Peyer's patch (tissue), 4 donors: ENCODE results near the gene ANKRD11.

Source experiments
- POLR2A ChIP-seq, 2 donors: fragments of 450-650 bp; IDR thresholded peaks; one replicate each; pipeline ENCODE4 v1.5.1; 2017; ENCODE audit warnings: antibody characterized with exemption in 2 of 2, mild to moderate bottlenecking in 2 of 2, moderate library complexity in 2 of 2
- TF ChIP-seq, protein P1 (sequence below), 6 experiments: fragments of 450-650 bp in 4 of 6; fragments of 200-600 bp in 2 of 6; sonication (generic) in 1 of 6; IDR thresholded peaks; one replicate each; pipeline ENCODE4 v1.5.1; 2017 to 2019; ENCODE audit warnings: antibody characterized with exemption in 6 of 6, mild to moderate bottlenecking in 3 of 6, moderate library complexity in 1 of 6

DNA sequence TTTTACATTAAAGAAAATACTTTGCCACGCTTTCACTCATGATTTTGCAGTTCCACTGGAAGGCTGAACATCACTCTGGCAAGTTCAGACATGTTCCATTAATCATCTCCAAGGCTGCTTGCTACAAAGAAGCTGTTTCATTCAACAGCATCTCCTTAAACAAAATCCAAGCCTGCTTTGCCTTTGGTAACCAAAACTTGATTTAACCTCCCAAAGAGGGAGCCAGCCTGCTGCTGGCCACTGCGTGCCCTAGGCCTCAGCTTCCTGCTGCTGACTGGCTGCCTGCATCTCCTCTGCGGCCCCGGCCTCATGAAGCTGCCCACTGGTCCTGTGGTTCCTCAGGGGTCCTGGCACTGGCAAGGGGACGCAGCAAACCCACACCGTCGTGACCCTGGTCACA is 31.8 kb downstream of the ANKRD11 start:
- TF ChIP-seq, protein P1, sequence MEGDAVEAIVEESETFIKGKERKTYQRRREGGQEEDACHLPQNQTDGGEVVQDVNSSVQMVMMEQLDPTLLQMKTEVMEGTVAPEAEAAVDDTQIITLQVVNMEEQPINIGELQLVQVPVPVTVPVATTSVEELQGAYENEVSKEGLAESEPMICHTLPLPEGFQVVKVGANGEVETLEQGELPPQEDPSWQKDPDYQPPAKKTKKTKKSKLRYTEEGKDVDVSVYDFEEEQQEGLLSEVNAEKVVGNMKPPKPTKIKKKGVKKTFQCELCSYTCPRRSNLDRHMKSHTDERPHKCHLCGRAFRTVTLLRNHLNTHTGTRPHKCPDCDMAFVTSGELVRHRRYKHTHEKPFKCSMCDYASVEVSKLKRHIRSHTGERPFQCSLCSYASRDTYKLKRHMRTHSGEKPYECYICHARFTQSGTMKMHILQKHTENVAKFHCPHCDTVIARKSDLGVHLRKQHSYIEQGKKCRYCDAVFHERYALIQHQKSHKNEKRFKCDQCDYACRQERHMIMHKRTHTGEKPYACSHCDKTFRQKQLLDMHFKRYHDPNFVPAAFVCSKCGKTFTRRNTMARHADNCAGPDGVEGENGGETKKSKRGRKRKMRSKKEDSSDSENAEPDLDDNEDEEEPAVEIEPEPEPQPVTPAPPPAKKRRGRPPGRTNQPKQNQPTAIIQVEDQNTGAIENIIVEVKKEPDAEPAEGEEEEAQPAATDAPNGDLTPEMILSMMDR (IDR thresholded peaks at IDR 0.05) = no peak
- TF ChIP-seq POLR2A (IDR thresholded peaks at IDR 0.05) = no peak
